GM19452 (cell line): ENCODE data around the gene PPP4R1.

Experiments
- ATAC-seq: cut with Tn5 transposase; IDR thresholded peaks from one replicate; pipeline ENCODE4 v1.9.1; 2021; ENCODE audit not compliant: unreplicated experiment

PPP4R1 gene

GRCh38 chr18:9519399-9519798, 95.0 kb downstream of the PPP4R1 start:
- ATAC-seq, result no peak

GRCh38 chr18:9517869-9518268, 96.5 kb downstream of the PPP4R1 start:
- no peak for ATAC-seq

GRCh38 chr18:9516437-9517064, 97.8 kb downstream of the PPP4R1 start:
- no peak for ATAC-seq

- ATAC-seq, result no peak
These were observed 100.3 kb downstream of the PPP4R1 start for GRCh38 chr18:9513971-9514512.

GRCh38 chr18:9508446-9509025, 105.8 kb downstream of the PPP4R1 start:
- no peak for ATAC-seq

GRCh38 chr18:9507565-9508088, 106.7 kb downstream of the PPP4R1 start:
- ATAC-seq, result no peak

GRCh38 chr18:9506046-9506792, 108.1 kb downstream of the PPP4R1 start:
- no peak for ATAC-seq
